NCI-H2227 treated with DMSO at 0.1 percent for 48 hours (cell line): ENCODE data around the gene INTS15.
A peak's percentile ranks its signal among the peaks of the same experiment; 100 is the strongest.
"Not testable (repeated sequence)": the region's sequence is repeated elsewhere in the genome, so short reads cannot be mapped to it uniquely, and the experiment has no call there.

ENCODE experiments used
- DNase-seq: peaks from one replicate; lab custom pipeline; 2025; lab: John Stamatoyannopoulos, UW

Gene INTS15

GRCh38 chr7:6577369-6578113, 12.3 kb upstream of the INTS15 start, which contains the start of gene ZDHHC4:
Gene ZDHHC4 (plus strand): TSS chr7:6577454. CDS start chr7:6580562, 3,108 bp downstream.
- peak; percentile 57 for DNase-seq

- DNase-seq = no peak
These were observed 11.4 kb upstream of the INTS15 start for GRCh38 chr7:6578114-6579084.

- no peak for DNase-seq
These were observed 10.4 kb upstream of the INTS15 start for GRCh38 chr7:6579446-6579845.

- not testable (repeated sequence) for DNase-seq
These were observed 3.9 kb upstream of the INTS15 start for GRCh38 chr7:6585746-6586432.

GRCh38 chr7:6588566-6588965, 1.3 kb upstream of the INTS15 start:
- no peak for DNase-seq

- DNase-seq = no peak
These were observed 531 bp upstream of the INTS15 start for GRCh38 chr7:6589151-6589828.

GRCh38 chr7:6590645-6591110, 857 bp downstream of the INTS15 start:
- no peak for DNase-seq

- DNase-seq = no peak
These were observed 10.3 kb downstream of the INTS15 start for GRCh38 chr7:6600093-6600492.

- no peak for DNase-seq
These were observed 14.6 kb downstream of the INTS15 start for GRCh38 chr7:6604458-6604857.

- DNase-seq = no peak
These were observed 17.2 kb downstream of the INTS15 start for GRCh38 chr7:6606866-6607583.

- DNase-seq = no peak
These were observed 17.8 kb downstream of the INTS15 start for GRCh38 chr7:6607651-6608051.

GRCh38 chr7:6608081-6608480, 18.3 kb downstream of the INTS15 start:
- DNase-seq = no peak

GRCh38 chr7:6608794-6609193, 19.0 kb downstream of the INTS15 start:
- DNase-seq = no peak

GRCh38 chr7:6612819-6613218, 23.0 kb downstream of the INTS15 start:
- no peak for DNase-seq

GRCh38 chr7:6613706-6614105, 23.9 kb downstream of the INTS15 start:
- DNase-seq = no peak

- DNase-seq = no peak
These were observed 25.3 kb downstream of the INTS15 start, which contains the start of gene ZNF853 for GRCh38 chr7:6614953-6615722. Gene ZNF853 (plus strand): TSS chr7:6615610. CDS start chr7:6616175, 565 bp downstream.

GRCh38 chr7:6615723-6616555, 26.1 kb downstream of the INTS15 start:
- DNase-seq = no peak

- DNase-seq = no peak
These were observed 27.2 kb downstream of the INTS15 start for GRCh38 chr7:6616854-6617643.
